ENCODE measurements around the gene HOXB8.

The HOXB8 gene

GRCh38 chr17:48633266-48633677, 18.2 kb upstream of the HOXB8 start:
- H3K4me3 ChIP-seq (ENCODE audit: low read depth, low read length) = no peak overlapping the region
- no peaks in the 10 kb centered on the region for H3K36me3 ChIP-seq
- H3K27me3 ChIP-seq = peaks cover 100% of the 10 kb centered on the region
- no peak for DNase-seq
- H3K4me1 ChIP-seq = no peaks in the 10 kb centered on the region
- H3K9me3 ChIP-seq = no peaks in the 10 kb centered on the region
- TF ChIP-seq CTCF (IDR thresholded peaks at IDR 0.05; ENCODE audit: low read depth, low read length) = no peak

- Histone ChIP-seq H3K4me1 (no peaks in the 10 kb centered on the region), H3K9me3 (no peaks in the 10 kb centered on the region), H3K27me3 (peaks cover 100% of the 10 kb centered on the region), H3K4me3 (ENCODE audit: low read depth, low read length) (no peak overlapping the region), H3K36me3 (no peaks in the 10 kb centered on the region)
- no peak for TF ChIP-seq CTCF (IDR thresholded peaks at IDR 0.05; ENCODE audit: low read depth, low read length)
- no peak for DNase-seq
Observed at GRCh38 chr17:48632579-48633265, 17.6 kb upstream of the HOXB8 start.

- no peak for DNase-seq
- no peak overlapping the region for H3K4me3 ChIP-seq (ENCODE audit: low read depth, low read length)
- TF ChIP-seq CTCF (IDR thresholded peaks at IDR 0.05; ENCODE audit: low read depth, low read length) = no peak
- peaks cover 100% of the 10 kb centered on the region for H3K27me3 ChIP-seq
- H3K4me1 ChIP-seq = no peaks in the 10 kb centered on the region
- no peaks in the 10 kb centered on the region for H3K9me3 ChIP-seq
- no peaks in the 10 kb centered on the region for H3K36me3 ChIP-seq
Observed at GRCh38 chr17:48631693-48632578, 16.8 kb upstream of the HOXB8 start.

DNA sequence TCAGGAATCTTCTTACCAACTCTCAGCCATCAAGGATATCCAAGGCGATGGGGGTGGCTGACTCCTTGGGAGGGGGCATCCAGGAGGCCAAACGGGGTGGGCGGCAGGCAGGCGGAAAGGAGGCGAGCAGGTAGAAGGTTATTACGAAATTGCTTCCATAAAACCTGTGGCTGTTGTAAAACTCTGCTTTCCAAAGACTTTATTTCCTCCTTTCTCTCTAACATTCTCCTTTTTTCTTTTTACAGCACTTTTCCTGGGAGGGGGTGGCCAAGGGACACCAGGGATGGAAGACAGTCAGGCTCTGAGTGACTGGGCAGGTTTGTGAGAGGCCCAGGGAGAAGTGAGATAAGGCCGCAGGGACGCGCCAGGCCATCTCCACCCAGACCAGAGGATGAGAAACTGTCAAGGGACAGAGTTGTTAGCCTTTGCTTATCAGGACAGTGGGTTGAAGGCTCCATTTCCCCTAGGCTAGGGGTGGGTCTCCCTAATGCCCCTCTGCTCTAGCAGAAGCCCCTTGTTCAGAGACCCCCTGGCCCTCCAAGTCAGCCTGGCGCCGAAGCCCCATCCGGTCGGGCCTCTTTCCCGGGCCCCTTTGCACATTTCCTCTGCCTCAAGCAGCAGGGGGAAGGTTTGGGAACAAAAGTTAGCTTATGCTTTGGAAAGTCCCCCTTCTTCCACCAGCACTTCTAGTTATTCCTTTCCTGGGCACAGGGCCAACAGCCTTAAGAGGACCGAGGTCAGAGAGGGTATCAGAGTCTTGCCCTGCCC, 16.0 kb upstream of the HOXB8 start:
- no peak for DNase-seq
- TF ChIP-seq CTCF (IDR thresholded peaks at IDR 0.05; ENCODE audit: low read depth, low read length) = no peak
- Histone ChIP-seq H3K9me3 (no peaks in the 10 kb centered on the region), H3K4me3 (ENCODE audit: low read depth, low read length) (no peak overlapping the region), H3K27me3 (peaks cover 99% of the 10 kb centered on the region), H3K36me3 (no peaks in the 10 kb centered on the region), H3K4me1 (no peaks in the 10 kb centered on the region)

DNA sequence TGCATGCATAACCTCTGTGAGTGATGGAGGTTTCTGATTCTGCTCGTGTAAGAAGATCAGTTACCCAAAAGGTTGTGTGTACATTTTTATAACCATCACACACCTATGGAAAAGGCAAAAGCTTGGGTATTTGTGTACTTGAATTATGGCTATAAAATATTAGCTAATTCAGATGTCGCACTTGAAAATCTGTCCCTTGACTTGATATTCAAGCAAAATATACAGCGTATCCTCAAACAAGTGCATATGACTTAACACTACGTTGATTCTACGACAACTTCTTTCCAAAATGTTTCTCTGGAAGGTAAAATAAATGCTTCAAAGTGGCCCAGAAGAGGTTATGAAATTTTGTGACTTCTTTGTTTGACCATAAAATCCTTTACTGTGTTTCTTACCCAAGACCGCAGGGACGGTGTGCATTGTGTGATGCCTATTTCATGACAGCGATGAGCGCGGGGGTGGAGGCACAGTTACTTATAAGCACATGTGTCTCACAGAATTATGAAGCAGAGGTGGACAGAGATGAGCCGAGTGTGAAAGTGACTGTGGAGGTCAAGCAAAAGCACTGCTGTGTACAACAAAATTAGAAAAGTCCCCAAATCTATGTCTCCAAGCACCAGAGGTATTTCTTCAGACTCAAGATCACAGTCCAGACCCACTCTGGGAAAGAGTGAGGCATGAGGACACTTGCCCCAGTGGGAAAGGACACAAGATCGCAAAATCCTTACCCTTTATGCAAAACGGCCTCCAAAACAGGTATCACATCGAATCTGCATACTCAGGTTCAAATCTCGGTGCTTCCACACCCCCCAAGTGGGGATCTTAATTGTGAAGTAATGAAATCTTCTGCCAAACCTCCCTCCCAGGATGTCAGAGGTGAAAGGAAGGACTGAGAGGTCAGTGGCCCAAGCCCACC, 15.2 kb upstream of the HOXB8 start:
- peaks cover 99% of the 10 kb centered on the region for H3K27me3 ChIP-seq
- no peak for DNase-seq
- no peak for TF ChIP-seq CTCF (IDR thresholded peaks at IDR 0.05; ENCODE audit: low read depth, low read length)
- no peak overlapping the region for H3K4me3 ChIP-seq (ENCODE audit: low read depth, low read length)
- no peaks in the 10 kb centered on the region for H3K36me3 ChIP-seq
- no peaks in the 10 kb centered on the region for H3K9me3 ChIP-seq
- H3K4me1 ChIP-seq = no peaks in the 10 kb centered on the region
